GM10847 (cell line): ENCODE data around the gene IP6K1.

Experiments
- POLR2A ChIP-seq: IDR thresholded peaks from 2 replicates; pipeline ENCODE4 v1.6.1; 2011; ENCODE audit not compliant: insufficient read length; ENCODE audit errors: extremely low read depth

IP6K1 gene

GRCh38 chr3:49786357-49787181 lies at the start of gene IP6K1:
TSS of gene IP6K1 (minus strand) at chr3:49786542. CDS start at chr3:49748040, 38,502 bp downstream.
- TF ChIP-seq POLR2A: peak; percentile 88

GRCh38 chr3:49831341-49831740 lies 45.0 kb upstream of the IP6K1 start:
- no peak for TF ChIP-seq POLR2A

GRCh38 chr3:49826016-49826415 lies 39.7 kb upstream of the IP6K1 start:
- no peak for TF ChIP-seq POLR2A

- TF ChIP-seq POLR2A: no peak
Measured at GRCh38 chr3:49813497-49814174, 27.3 kb upstream of the IP6K1 start, which contains the start of gene UBA7. TSS of gene UBA7 (minus strand) at chr3:49813953. CDS start at chr3:49813787, 166 bp downstream.

GRCh38 chr3:49812916-49813496 lies 26.7 kb upstream of the IP6K1 start:
- no peak for TF ChIP-seq POLR2A

DNA sequence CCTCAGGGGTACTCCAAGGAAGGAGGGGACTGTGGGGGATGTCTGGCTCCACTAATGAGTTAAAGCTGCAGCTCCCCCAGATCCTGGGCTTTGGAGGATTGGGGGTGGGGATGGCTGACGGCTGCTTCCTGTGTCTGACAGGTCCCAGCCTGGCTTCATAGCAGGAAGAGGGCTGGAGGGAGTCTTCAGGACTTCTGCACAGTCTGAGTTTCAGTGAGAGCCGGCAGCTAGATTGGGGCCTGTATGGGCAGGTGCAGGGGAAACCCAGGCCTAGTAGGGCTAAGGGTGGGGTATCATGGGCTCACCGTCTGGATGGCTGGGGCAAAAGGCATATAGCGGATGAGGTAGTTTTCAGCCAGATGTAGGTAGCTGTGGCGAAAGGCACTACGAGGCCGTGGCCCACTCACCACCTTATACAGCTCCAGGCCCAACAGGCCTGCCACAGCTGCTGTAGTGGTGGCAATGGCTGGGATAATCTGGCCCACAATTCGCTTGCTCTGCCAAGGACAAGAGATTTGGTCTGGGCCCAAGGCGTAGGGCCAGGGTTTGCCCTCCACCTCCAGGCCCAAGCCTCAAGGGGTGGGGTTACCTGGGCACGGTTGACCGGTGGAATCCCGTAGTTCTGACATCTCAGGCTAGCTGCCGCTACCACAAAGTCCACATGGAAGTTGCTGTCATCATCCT lies 21.2 kb upstream of the IP6K1 start:
- no peak for TF ChIP-seq POLR2A

GRCh38 chr3:49806850-49807249 lies 20.5 kb upstream of the IP6K1 start:
- TF ChIP-seq POLR2A: no peak

- TF ChIP-seq POLR2A: no peak
Measured at GRCh38 chr3:49805897-49806701, 19.8 kb upstream of the IP6K1 start.

DNA sequence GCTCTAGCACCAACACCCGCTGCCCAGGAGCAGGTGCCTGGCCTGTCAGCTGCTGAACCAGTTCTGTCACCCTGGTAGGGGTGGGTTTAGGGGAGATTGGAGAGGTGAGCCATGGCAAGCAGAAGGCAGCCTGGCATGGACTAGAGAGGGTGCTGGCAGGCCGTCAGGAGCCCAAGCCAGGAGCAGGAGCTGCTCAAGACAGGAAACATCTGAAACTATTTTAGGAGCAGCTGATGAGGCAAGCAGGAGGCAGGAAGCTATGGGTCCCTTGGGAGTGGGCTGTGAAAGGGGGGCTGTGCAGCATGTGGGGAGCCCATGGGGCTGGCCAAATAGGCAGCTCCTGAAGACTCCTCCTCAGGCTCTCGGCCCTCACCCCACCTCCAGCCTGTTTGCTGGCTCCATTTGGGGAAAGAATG lies 19.0 kb upstream of the IP6K1 start:
- TF ChIP-seq POLR2A: no peak

GRCh38 chr3:49804141-49805041 lies 18.0 kb upstream of the IP6K1 start:
- TF ChIP-seq POLR2A: no peak

DNA sequence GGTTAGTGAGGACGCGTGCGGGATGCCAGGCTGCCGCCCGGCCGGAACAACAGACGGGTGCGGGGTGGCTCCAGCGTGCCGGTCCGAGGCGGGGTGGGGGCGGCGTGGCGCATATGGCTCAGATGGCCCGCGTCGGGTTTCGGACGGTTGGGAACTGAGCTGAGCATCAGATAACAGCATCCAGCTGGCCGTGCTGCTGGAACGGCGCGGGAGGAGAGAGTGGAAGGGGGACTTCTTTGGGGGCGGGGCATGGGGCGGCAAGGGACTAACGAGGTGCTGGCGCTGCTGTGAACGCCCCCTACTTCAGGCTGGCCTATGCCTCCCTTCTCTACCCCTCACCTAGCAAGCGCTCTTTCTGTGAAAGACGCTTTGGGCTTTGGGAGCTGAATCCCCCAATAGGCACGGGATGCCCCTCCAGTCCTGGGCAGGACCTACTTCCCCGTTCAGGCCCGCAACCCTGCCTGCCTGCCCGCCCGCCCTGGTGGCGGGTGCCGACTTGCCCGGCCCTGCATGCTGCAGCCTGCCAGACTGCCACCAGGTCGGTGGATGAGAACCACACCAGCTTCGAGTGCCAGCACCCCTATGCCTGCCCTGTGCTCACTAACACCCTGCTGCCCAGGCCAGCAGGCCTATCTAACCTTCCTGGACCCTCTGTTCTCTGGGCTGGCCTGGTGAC lies 17.3 kb upstream of the IP6K1 start:
- no peak for TF ChIP-seq POLR2A

GRCh38 chr3:49802719-49803464 lies 16.6 kb upstream of the IP6K1 start, which contains the start of gene INKA1:
TSS of gene INKA1 (plus strand) at chr3:49803261. CDS start at chr3:49803393, 132 bp downstream.
- TF ChIP-seq POLR2A: peak; percentile 47
